Naive thymus-derived CD8-positive, alpha-beta T cell (primary cell): ENCODE results near the gene DDOST. TPM values are rescaled to one million over a fixed set of nuclear protein-coding genes. Genes with fewer than 3 reads are reported as not detected.
"Not testable (repeated sequence)": the region's sequence is repeated elsewhere in the genome, so short reads cannot be mapped to it uniquely, and the experiment has no call there.

Source experiments
- ATAC-seq, 2 donors: fragments of 150-1000 bp; cut with Tn5 transposase in 1 of 2; sonication (Bioruptor Pico), chemical (Tn5 transposase) in 1 of 2; 1 replicate in 1 of 2; 2 replicates in 1 of 2; pipeline ENCODE4 v1.10.0; 2021; ENCODE audit warnings: mild to moderate bottlenecking in 2 of 2, moderate library complexity in 2 of 2
- POLR2A ChIA-PET: fragments of 350-600 bp; sonication (Branson Sonifier 250); formaldehyde crosslinking; loops from one replicate; lab custom pipeline; 2021; ENCODE audit warnings: antibody characterized with exemption; lab: Charles Lee
- DNase-seq, 10 donors: peaks; one replicate each; pipeline versions ENCODE4 v3.0.0 to v3.0.0-alpha.2; 2020 to 2022
- H3K27ac Mint-ChIP-seq, 10 donors: one replicate each; pipeline ENCODE4 v1.8.0; 2020 to 2022; ENCODE audit warnings: mild to moderate bottlenecking in 10 of 10, mixed read lengths in 10 of 10, moderate library complexity in 4 of 10, inconsistent platforms in 1 of 10
- H3K27me3 Mint-ChIP-seq, 5 donors: one replicate each; pipeline ENCODE4 v1.8.0; 2021 to 2022; ENCODE audit warnings: mixed read lengths in 5 of 5
- H3K36me3 Mint-ChIP-seq, 3 donors: one replicate each; pipeline ENCODE4 v1.8.0; 2020 to 2022; ENCODE audit warnings: mixed read lengths in 3 of 3, mild to moderate bottlenecking in 2 of 3, inconsistent platforms in 1 of 3
- H3K4me1 Mint-ChIP-seq, 4 donors: one replicate each; pipeline ENCODE4 v1.8.0; 2021 to 2022; ENCODE audit warnings: mixed read lengths in 4 of 4
- H3K4me3 Mint-ChIP-seq, 10 donors: one replicate each; pipeline ENCODE4 v1.8.0; 2020 to 2022; ENCODE audit warnings: mild to moderate bottlenecking in 10 of 10, mixed read lengths in 10 of 10, moderate library complexity in 6 of 10, inconsistent platforms in 1 of 10
- H3K9me3 Mint-ChIP-seq, 9 donors: one replicate each; pipeline ENCODE4 v1.8.0; 2020 to 2022; ENCODE audit warnings: mixed read lengths in 9 of 9, mild to moderate bottlenecking in 3 of 9, inconsistent platforms in 1 of 9, moderate library complexity in 1 of 9
- polyA plus RNA-seq, 3 donors: library from polyadenylated mRNA; unstranded; fragments of 300-500 nt; fragmentation: Illumina TruSeq; gene quantifications; one replicate each; pipeline ENCODE4 v1.2.3, GENCODE V29; 2021
- total RNA-seq, 8 experiments: library from RNA in 2 of 8; stranded (reverse) in 2 of 8; gene quantifications; one replicate each; pipeline ENCODE4 v1.2.3 and lab custom pipeline; 2021 to 2026

The DDOST gene
- total and polyA plus RNA-seq, 5 experiments from 2014 or later, result 115 to 255 (median 209) TPM

DNA sequence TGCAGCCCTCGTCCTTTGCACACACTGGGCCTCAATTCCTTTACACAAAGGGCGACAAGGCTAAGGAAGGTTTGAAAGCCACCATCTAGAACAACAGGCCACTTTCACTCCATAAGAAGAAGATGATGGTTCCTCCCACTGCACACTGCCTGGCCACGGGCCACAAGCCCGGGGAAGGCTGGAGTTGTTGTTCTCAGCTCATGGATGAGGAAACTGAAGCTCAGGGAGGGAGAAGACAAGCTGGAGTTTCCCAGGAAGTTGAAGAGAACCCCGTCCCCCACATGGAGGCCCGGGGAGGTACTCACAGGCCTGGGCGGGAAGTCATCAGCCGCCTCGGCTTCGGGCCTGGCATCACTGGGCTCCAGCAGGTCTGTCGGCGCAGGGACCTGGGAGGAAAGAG, 24.6 kb upstream of the DDOST start:
- H3K4me3 Mint-ChIP-seq, result no peak overlapping the region
- H3K27me3 Mint-ChIP-seq, result peaks cover 1 to 11% (median 7%) of the 10 kb centered on the region in 5 donors
- no peaks in the 10 kb centered on the region for H3K4me1 Mint-ChIP-seq
- ATAC-seq, result no peak
- H3K9me3 Mint-ChIP-seq, result no peaks in the 10 kb centered on the region
- POLR2A ChIA-PET, result no interaction called here
- DNase-seq, result no peak
- peak overlapping the region in 1 of 10 donors; percentile 22 for H3K27ac Mint-ChIP-seq
- H3K36me3 Mint-ChIP-seq, result no peaks in the 10 kb centered on the region

DNA sequence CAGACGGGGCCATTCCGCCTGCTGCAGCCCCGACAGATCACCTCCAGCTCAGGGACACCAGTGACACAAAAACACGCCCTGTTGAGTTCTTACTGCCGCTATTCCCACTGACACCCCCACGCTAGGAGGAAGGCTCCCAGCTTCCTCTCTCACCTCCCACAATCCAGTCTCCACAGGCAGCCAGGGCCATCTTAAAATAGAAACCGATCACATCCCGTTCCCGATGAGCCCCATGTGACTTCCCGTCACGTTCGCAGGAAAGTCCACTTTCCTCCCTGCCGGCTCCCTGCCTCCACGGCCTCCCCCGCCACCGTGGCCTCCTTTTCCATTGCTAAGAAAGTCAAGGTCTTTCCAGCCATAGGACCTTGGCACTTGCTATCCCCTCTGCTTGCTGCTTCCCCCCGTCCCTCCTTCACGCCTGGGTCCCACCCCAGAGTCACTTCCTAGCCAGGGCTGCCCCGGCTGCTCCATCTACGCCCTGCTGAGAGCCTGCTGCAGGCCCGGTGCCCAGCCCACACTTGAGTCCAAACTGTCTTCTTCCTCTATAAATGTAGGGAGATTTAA, 24.0 kb upstream of the DDOST start:
- Mint-ChIP-seq H3K27me3 (peaks cover 1 to 11% (median 7%) of the 10 kb centered on the region in 5 donors), H3K36me3 (no peaks in the 10 kb centered on the region), H3K4me3 (no peak overlapping the region), H3K9me3 (no peaks in the 10 kb centered on the region), H3K4me1 (no peaks in the 10 kb centered on the region), H3K27ac (peak overlapping the region in 1 of 10 donors; percentile 25)
- DNase-seq (no peak), ATAC-seq (no peak)
- POLR2A ChIA-PET, result no interaction called here

DNA sequence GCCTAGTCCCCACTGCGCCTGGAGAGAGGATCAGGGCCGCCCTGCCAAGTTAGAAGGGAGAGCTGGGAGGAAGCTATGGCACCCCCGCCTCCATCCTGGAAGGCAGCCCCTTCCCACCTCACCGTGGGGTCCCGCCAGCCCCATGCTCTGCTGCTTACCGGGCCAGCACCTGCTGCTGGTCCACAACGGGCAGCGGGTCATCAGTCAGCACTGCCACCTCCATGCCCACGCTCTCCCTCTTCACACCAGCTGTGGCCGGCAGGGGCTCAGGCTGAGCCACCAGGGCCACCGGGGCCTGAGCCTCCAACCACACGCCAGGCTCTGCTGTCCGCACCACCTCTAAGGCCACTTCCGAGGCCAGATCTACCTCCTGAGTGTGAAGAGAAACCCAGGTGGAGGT, 23.5 kb upstream of the DDOST start:
- no peak overlapping the region for H3K4me3 Mint-ChIP-seq
- no peaks in the 10 kb centered on the region for H3K36me3 Mint-ChIP-seq
- no peaks in the 10 kb centered on the region for H3K9me3 Mint-ChIP-seq
- H3K4me1 Mint-ChIP-seq, result peaks cover 0 to under 1% (median 0%) of the 10 kb centered on the region in 4 donors
- no peak overlapping the region for H3K27ac Mint-ChIP-seq
- peaks cover 1 to 11% (median 7%) of the 10 kb centered on the region in 5 donors for H3K27me3 Mint-ChIP-seq
- POLR2A ChIA-PET, result no interaction called here
- no peak for ATAC-seq
- peak in 1 of 10 donors; percentile 43 for DNase-seq

DNA sequence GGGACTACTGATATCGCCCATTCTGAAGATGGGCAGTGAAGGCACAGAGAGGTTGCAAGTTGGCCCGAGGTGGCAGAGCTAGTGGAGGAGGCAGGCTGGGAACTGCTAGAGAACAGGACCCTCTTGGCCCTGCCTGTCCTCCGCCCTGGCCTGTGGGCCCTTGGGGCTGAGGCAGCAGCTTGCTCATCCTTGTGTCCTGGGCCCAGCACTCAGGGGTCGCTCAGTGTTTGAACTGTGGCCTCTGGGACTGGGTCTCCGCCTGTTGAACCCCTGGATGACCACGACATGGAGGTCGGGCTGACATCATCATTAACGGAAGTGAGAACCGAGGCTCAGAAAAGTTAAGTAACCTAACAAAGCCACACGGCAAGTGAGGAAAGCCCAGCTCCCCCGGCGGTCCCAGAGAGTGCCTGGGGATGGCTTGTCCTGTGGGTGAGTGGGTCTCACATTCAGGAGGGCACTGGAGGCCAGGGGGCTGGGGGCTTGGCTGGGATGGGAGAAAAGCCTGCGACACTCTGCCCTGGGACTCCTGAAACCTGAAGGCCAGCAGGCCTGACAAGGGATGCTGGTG, 23.0 kb upstream of the DDOST start:
- Mint-ChIP-seq H3K4me1 (peaks cover 0 to 3% (median 0%) of the 10 kb centered on the region in 4 donors), H3K36me3 (no peaks in the 10 kb centered on the region), H3K27me3 (peaks cover 1 to 11% (median 7%) of the 10 kb centered on the region in 5 donors), H3K4me3 (no peak overlapping the region), H3K27ac (no peak overlapping the region), H3K9me3 (no peaks in the 10 kb centered on the region)
- ATAC-seq (no peak), DNase-seq (peak in 1 of 10 donors; percentile 50)
- POLR2A ChIA-PET, result no interaction called here

DNA sequence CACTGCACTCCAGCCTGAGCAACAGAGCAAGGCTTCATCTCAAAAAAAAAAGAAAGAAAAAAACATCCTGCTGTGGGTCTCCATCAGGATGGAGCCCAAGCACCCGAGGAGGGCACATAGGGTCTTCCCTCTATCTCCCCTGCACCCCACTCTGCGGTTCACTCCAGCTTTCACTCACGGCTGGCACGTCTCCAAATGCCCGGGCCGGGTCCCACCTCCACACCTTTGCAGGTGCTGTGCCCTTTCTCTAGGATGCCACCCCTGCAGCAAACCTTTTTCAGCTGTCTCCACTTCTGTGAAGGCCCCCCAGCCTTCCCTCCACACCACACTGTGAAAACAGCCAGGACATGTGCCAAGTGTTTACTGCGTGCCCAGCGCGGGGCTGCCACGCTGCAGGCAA, 22.4 kb upstream of the DDOST start:
- peaks cover 1 to 11% (median 7%) of the 10 kb centered on the region in 5 donors for H3K27me3 Mint-ChIP-seq

DNA sequence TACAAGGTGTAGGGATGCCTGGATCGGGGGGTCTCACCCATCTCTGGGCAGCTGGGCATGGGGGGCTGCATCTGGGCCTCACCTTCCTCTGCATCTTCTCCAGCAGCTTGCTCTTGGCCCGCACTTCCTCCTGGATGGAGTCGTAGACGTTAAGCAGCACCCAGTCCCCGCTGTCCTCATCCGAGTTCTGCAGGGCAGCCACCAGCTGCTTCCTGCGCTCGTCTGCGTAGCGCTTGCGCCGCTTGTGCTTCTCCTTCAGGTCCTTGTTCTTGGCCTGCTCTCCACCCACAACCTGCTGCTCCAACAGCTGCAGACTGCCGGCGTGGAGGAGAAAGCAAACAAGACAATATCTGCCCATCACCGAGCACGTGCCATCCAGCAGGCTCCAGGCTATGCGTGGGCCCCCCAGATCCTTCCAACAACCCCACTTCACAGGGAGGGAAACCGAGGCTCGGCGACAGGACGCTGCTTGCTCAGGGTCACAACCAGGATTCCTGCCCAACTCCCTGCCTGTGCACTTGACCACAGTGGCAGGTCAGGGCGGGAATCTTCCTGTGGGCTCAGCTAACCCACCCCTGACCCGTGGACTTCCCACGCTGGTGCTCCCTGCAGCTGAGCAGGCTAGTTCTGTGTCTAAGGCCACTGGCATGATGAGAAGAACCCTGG, 21.5 kb upstream of the DDOST start:
- Mint-ChIP-seq H3K4me1 (peaks cover 6 to 12% (median 8%) of the 10 kb centered on the region in 4 donors), H3K4me3 (no peak overlapping the region), H3K27ac (no peak overlapping the region), H3K9me3 (peaks cover 0 to 4% (median 3%) of the 10 kb centered on the region in 9 donors), H3K36me3 (peaks cover 0 to 3% (median 0%) of the 10 kb centered on the region in 3 donors), H3K27me3 (peaks cover 3 to 11% (median 7%) of the 10 kb centered on the region in 5 donors)
- ATAC-seq (no peak), DNase-seq (peak in 1 of 10 donors; percentile 26)
- POLR2A ChIA-PET, result no interaction called here

More for the DNA sequence above, 22.4 kb upstream of the DDOST start:
- no peaks in the 10 kb centered on the region for H3K36me3 Mint-ChIP-seq
- POLR2A ChIA-PET, result no interaction called here
- H3K4me1 Mint-ChIP-seq, result peaks cover 2 to 8% (median 4%) of the 10 kb centered on the region in 4 donors
- DNase-seq (peak in 1 of 10 donors; percentile 16), ATAC-seq (no peak)
- no peak overlapping the region for H3K4me3 Mint-ChIP-seq
- no peak overlapping the region for H3K27ac Mint-ChIP-seq
- H3K9me3 Mint-ChIP-seq, result no peaks in the 10 kb centered on the region

DNA sequence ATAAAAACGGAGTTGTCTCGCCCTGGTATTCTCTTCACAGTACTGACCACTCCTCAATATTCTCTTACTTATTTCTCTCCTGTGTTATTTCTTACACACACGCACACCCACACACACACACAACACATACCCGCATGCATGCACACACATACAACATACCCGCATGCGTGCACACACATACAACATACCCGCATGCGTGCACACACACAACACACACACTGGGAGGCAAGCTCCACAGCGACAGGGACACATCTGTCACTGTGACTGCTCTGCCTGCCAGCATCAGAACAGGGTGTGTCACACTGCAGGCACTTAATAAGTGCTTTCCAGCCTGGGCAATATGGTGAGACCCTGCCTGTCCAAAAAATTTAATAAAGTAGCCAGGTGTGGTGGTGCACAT, 20.8 kb upstream of the DDOST start:
- POLR2A ChIA-PET, result no interaction called here
- Mint-ChIP-seq H3K9me3 (peaks cover 0 to 9% (median 3%) of the 10 kb centered on the region in 9 donors), H3K4me1 (peaks cover 6 to 12% (median 8%) of the 10 kb centered on the region in 4 donors), H3K27me3 (peaks cover 3 to 11% (median 7%) of the 10 kb centered on the region in 5 donors), H3K36me3 (peaks cover 0 to 6% (median 0%) of the 10 kb centered on the region in 3 donors), H3K4me3 (no peak overlapping the region), H3K27ac (peak overlapping the region in 1 of 10 donors; percentile 53)
- ATAC-seq, result no peak
- peak in 1 of 10 donors; percentile 4 for DNase-seq

DNA sequence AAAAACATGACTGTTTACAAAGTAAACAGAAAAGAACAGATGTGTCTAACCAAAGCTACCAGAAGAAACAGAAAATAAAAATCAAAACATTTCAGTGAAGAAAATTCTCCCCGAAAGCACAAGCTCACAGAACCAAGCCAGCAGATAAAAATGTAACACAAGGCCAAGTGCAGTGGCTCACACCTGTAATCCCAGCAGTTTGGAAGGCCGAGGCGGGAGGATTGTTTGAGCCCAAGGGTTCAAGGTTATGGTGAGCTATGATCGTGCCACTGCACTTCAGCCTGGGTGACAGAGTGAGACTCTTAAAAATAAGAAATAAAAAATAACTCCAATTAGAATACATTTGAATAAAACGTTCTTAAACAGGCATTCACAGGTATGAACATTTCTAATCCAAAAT, 19.1 kb upstream of the DDOST start:
- no peak overlapping the region for H3K4me3 Mint-ChIP-seq
- no peak overlapping the region for H3K27ac Mint-ChIP-seq
- peaks cover 3 to 9% (median 6%) of the 10 kb centered on the region in 5 donors for H3K27me3 Mint-ChIP-seq
- ATAC-seq (no peak), DNase-seq (no peak)
- H3K9me3 Mint-ChIP-seq, result peaks cover 0 to 9% (median 3%) of the 10 kb centered on the region in 9 donors
- peaks cover 6 to 12% (median 8%) of the 10 kb centered on the region in 4 donors for H3K4me1 Mint-ChIP-seq
- H3K36me3 Mint-ChIP-seq, result peaks cover 0 to 6% (median 0%) of the 10 kb centered on the region in 3 donors
- POLR2A ChIA-PET, result interaction anchor here (0.6 kb wide), 1 partner anchor 184 kb away, joined by 3 read pairs; no protein-coding TSS in a partner anchor

DNA sequence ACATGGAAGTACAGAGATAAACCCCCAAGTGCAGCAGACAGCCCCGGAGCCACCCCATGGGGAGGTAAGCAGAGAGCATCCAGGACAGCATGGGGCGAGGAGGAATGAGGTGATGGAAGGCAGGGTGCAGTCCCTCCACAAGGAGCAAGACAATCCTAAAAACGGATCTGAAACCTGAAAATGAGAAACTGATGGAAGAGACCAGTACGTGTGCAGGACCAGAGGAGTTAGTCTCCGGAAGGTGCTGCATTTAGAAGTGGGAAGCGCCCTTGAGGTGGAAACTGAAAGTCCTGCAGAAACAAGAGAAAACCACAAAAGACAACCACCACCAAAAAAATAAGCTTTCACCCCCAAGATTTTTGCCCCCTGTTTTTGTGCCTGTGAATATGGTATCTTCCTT, 17.4 kb upstream of the DDOST start:
- Mint-ChIP-seq H3K27ac (peak overlapping the region in 3 of 10 donors; percentile 2 to 33 (median 25)), H3K27me3 (peaks cover 0 to 5% (median 1%) of the 10 kb centered on the region in 5 donors), H3K4me3 (peak overlapping the region in 7 of 10 donors; percentile 20 to 69 (median 39)), H3K4me1 (peaks cover 6 to 12% (median 8%) of the 10 kb centered on the region in 4 donors), H3K36me3 (peaks cover 0 to 6% (median 0%) of the 10 kb centered on the region in 3 donors), H3K9me3 (peaks cover 0 to 9% (median 3%) of the 10 kb centered on the region in 9 donors)
- no peak for ATAC-seq
- peak in 1 of 10 donors; percentile 18 for DNase-seq
- POLR2A ChIA-PET, result interaction anchor here (0.7 to 1.0 kb wide), 2 partner anchors 9 to 18 kb away, joined by 3 read pairs; no protein-coding TSS in a partner anchor

DNA sequence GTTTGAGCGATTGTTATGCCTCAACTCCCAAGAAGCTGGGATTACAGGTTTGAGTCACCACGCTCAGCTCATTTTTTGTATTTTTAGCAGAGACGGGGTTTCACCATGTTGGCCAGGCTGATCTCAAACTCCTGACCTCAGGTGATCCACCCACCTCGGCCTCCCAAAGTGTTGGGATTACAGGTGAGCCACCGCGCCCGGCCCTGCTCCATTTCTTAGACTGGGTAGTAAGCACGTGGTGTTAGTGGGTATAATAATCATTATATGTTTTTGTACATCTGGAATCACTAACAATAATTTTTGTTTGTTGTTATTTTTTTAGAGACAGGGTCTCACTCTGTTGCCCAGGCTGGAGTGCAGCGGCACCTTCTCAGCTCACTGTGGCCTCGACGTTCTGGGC, 12.5 kb upstream of the DDOST start:
- not testable (repeated sequence) for H3K4me3 Mint-ChIP-seq, H3K27ac Mint-ChIP-seq, H3K36me3 Mint-ChIP-seq, H3K9me3 Mint-ChIP-seq, ATAC-seq, H3K4me1 Mint-ChIP-seq
- H3K27me3 Mint-ChIP-seq, result peaks cover 3 to 11% (median 8%) of the 10 kb centered on the region in 5 donors
- peak in 1 of 10 donors; percentile 23 for DNase-seq
- POLR2A ChIA-PET, result interaction anchor here (0.7 kb wide), 1 partner anchor 51 kb away, joined by 3 read pairs; no protein-coding TSS in a partner anchor

DNA sequence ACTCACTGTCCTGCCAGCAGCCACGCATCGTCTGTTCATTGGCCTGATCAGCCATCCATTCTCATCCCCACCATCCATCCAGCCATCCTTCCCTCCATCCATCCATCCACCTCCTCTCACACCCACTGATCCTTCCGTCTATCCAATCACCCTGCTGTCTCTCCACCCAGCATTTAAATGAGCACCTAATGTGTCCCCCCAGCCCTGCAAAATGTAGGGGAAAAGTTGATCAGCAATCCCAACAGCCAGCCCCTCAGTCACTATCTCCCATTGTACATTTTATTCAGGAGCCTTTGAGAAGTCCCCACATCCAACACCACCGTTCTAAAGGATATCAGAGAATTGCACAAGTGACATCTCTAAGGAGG, 11.1 kb upstream of the DDOST start:
- POLR2A ChIA-PET, result no interaction called here
- Mint-ChIP-seq H3K27ac (no peak overlapping the region), H3K9me3 (peaks cover 0 to 1% (median 0%) of the 10 kb centered on the region in 9 donors), H3K4me3 (peak overlapping the region in 1 of 10 donors; percentile 66), H3K27me3 (peaks cover 0 to 11% (median 6%) of the 10 kb centered on the region in 5 donors), H3K4me1 (no peaks in the 10 kb centered on the region), H3K36me3 (no peaks in the 10 kb centered on the region)
- DNase-seq, result peak in 1 of 10 donors; percentile 30
- ATAC-seq, result no peak

DNA sequence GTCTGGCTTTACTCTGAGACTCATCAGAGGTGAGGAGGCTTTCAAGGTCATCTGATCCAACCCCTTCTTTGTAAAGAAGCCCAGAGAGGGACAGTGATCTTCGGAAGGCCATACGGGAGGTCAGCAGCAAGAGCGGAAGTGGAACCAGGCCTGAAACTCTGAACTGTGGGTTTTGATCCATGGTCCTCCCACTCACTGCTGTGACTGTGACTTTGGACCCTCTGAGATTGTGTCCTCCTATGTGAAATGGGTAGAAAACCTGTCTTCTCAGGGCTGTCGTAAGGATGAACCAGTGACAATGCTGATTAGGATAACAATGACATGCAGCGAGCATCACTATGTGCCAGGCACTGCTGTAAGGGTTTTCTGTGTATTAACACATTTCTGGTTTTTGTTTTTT, 9.8 kb upstream of the DDOST start:
- H3K36me3 Mint-ChIP-seq, result no peaks in the 10 kb centered on the region
- no peak for DNase-seq
- no peaks in the 10 kb centered on the region for H3K9me3 Mint-ChIP-seq
- POLR2A ChIA-PET, result no interaction called here
- H3K27ac Mint-ChIP-seq, result no peak overlapping the region
- H3K4me3 Mint-ChIP-seq, result no peak overlapping the region
- peaks cover 0 to 11% (median 6%) of the 10 kb centered on the region in 5 donors for H3K27me3 Mint-ChIP-seq
- ATAC-seq, result no peak
- peaks cover 0 to 4% (median 2%) of the 10 kb centered on the region in 4 donors for H3K4me1 Mint-ChIP-seq
